ENCODE measurements around the gene MYBPC2.

DNA sequence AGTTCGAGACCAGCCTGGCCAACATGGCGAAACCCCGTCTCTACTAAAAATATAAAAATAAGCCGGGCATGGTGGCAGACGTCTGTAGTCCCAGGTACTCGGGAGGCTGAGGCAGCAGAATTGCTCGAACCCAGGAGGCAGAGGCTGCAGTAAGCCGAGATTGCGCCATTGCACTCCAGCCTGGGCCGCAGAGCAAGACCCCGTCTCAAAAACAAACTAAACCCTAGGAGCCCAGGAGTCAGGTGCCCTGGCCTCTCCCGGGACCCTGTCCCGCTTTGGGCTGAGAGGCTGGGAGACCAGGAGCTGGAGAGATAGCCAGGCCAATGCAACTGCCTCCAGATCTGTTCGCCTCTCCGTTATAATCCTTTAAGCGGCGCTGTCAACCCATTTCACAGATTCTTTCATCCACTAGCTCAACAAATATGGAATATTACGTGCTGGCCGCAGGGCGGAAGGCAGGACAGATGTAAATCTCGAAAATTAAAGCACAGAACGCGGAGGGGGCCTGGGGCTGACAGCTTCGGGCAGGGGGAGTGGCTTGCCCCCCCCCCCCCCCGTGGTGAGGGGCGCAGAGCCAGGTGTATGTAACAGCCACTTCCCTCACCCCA, 5.3 kb upstream of the MYBPC2 start:
- no peak for TF ChIP-seq POLR2A (IDR thresholded peaks at IDR 0.05)
- TF ChIP-seq, protein P1, sequence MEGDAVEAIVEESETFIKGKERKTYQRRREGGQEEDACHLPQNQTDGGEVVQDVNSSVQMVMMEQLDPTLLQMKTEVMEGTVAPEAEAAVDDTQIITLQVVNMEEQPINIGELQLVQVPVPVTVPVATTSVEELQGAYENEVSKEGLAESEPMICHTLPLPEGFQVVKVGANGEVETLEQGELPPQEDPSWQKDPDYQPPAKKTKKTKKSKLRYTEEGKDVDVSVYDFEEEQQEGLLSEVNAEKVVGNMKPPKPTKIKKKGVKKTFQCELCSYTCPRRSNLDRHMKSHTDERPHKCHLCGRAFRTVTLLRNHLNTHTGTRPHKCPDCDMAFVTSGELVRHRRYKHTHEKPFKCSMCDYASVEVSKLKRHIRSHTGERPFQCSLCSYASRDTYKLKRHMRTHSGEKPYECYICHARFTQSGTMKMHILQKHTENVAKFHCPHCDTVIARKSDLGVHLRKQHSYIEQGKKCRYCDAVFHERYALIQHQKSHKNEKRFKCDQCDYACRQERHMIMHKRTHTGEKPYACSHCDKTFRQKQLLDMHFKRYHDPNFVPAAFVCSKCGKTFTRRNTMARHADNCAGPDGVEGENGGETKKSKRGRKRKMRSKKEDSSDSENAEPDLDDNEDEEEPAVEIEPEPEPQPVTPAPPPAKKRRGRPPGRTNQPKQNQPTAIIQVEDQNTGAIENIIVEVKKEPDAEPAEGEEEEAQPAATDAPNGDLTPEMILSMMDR (IDR thresholded peaks at IDR 0.05), result no peak

All from sigmoid colon (tissue), 3 donors.